ENCODE results near the gene CLEC5A. TPM values are rescaled to one million over a fixed set of nuclear protein-coding genes. Genes with fewer than 3 reads are reported as not detected.
A peak's percentile ranks its signal among the peaks of the same experiment; 100 is the strongest.
"Not testable (repeated sequence)": the region's sequence is repeated elsewhere in the genome, so short reads cannot be mapped to it uniquely, and the experiment has no call there.

Gene CLEC5A
- total RNA-seq, 1 donor from 2014 or later, result 0.20 TPM

GRCh38 chr7:141945356-141945755 is 1.4 kb downstream of the CLEC5A start:
- no peak for ATAC-seq

- no peak for ATAC-seq
Measured at GRCh38 chr7:141944811-141945210, 2.0 kb downstream of the CLEC5A start.

- ATAC-seq, result no peak
Measured at GRCh38 chr7:141943846-141944245, 2.9 kb downstream of the CLEC5A start.

GRCh38 chr7:141941075-141941474 is 5.7 kb downstream of the CLEC5A start:
- ATAC-seq, result no peak

- no peak for ATAC-seq
Measured at GRCh38 chr7:141930211-141930610, 16.6 kb downstream of the CLEC5A start.

GRCh38 chr7:141928845-141929195 is 18.0 kb downstream of the CLEC5A start:
- no peak for ATAC-seq

- ATAC-seq, result no peak
Measured at GRCh38 chr7:141928146-141928844, 18.5 kb downstream of the CLEC5A start.

GRCh38 chr7:141920281-141920680 is 26.5 kb downstream of the CLEC5A start:
- ATAC-seq, result no peak

GRCh38 chr7:141916099-141916498 is 30.7 kb downstream of the CLEC5A start, which contains the start of gene OR9A4:
Gene OR9A4 (plus strand): TSS chr7:141916399. CDS start chr7:141918876, 2,477 bp downstream.
- ATAC-seq, result no peak

GRCh38 chr7:141915565-141915964 is 31.2 kb downstream of the CLEC5A start:
- peak; percentile 94 for ATAC-seq

- ATAC-seq, result no peak
Measured at GRCh38 chr7:141911391-141911790, 35.4 kb downstream of the CLEC5A start.

GRCh38 chr7:141906285-141906684 is 40.5 kb downstream of the CLEC5A start:
- ATAC-seq, result no peak

- ATAC-seq, result not testable (repeated sequence)
Measured at GRCh38 chr7:141899366-141899765, 47.4 kb downstream of the CLEC5A start.

- no peak for ATAC-seq
Measured at GRCh38 chr7:141891336-141891735, 55.4 kb downstream of the CLEC5A start.

GRCh38 chr7:141889321-141889720 is 57.5 kb downstream of the CLEC5A start:
- ATAC-seq, result no peak

GRCh38 chr7:141884539-141885225 is 62.1 kb downstream of the CLEC5A start:
- no peak for ATAC-seq

GRCh38 chr7:141880960-141881359 is 65.8 kb downstream of the CLEC5A start:
- ATAC-seq, result no peak

GRCh38 chr7:141877365-141877764 is 69.4 kb downstream of the CLEC5A start:
- no peak for ATAC-seq

Other genes with a start within 250 kb of the CLEC5A start
- 6.9 TPM for gene DENND11, start 244.8 kb downstream of the CLEC5A start, total RNA-seq
- gene WEE2, start 238.6 kb downstream of the CLEC5A start, total RNA-seq, result not detected
- gene SSBP1, start 208.6 kb downstream of the CLEC5A start, total RNA-seq, result 105 TPM
- 0.96 TPM for gene TAS2R3, start 182.9 kb downstream of the CLEC5A start, total RNA-seq
- 0.56 TPM for gene TAS2R4, start 170.3 kb downstream of the CLEC5A start, total RNA-seq
- 1.0 TPM for gene TAS2R5, start 156.8 kb downstream of the CLEC5A start, total RNA-seq
- not detected for gene PRSS37, start 105.5 kb downstream of the CLEC5A start, total RNA-seq
- gene OR9A4, start 30.6 kb downstream of the CLEC5A start, total RNA-seq, result not detected
- not detected for gene TAS2R38, start 26.8 kb upstream of the CLEC5A start, total RNA-seq
- 0.92 TPM for gene MGAM, start 48.9 kb upstream of the CLEC5A start, total RNA-seq
- gene MGAM2, start 164.7 kb upstream of the CLEC5A start, total RNA-seq, result 0.20 TPM

Measured in esophagus mucosa (tissue), 1 donor.